Neuronal stem cell (in vitro differentiated cells): ENCODE results near the gene HLA-DQA1.

ENCODE experiments used
- DNase-seq: peaks from one replicate; pipeline ENCODE4 v3.0.0-alpha.2; 2013; ENCODE audit warnings: low spot score
- H2AFZ ChIP-seq: one replicate; pipeline ENCODE4 v1.6.1; 2013; ENCODE audit warnings: mild to moderate bottlenecking, low read length, inconsistent platforms
- H2AK5ac ChIP-seq: 2 replicates; pipeline ENCODE4 v1.6.1; 2013; ENCODE audit warnings: low read depth, mild to moderate bottlenecking, inconsistent platforms, low read length, moderate library complexity, mixed read lengths
- H2BK120ac ChIP-seq: 2 replicates; pipeline ENCODE4 v1.6.1; 2013; ENCODE audit warnings: low read depth, mild to moderate bottlenecking, inconsistent platforms, low read length, moderate library complexity, mixed read lengths
- H2BK12ac ChIP-seq: one replicate; pipeline ENCODE4 v1.6.1; 2013; ENCODE audit warnings: low read length, inconsistent platforms
- H2BK15ac ChIP-seq: 2 replicates; pipeline ENCODE4 v1.6.1; 2013; ENCODE audit warnings: mild to moderate bottlenecking, low read length, inconsistent platforms, mixed read lengths
- H2BK5ac ChIP-seq: one replicate; pipeline ENCODE4 v1.6.1; 2013; ENCODE audit warnings: inconsistent platforms, mild to moderate bottlenecking, low read length, moderate library complexity
- H3K14ac ChIP-seq: one replicate; pipeline ENCODE4 v1.6.1; 2013; ENCODE audit warnings: low read length, inconsistent platforms
- H3K18ac ChIP-seq: 2 replicates; pipeline ENCODE4 v1.6.1; 2013; ENCODE audit warnings: low read length, inconsistent platforms
- H3K23ac ChIP-seq: 2 replicates; pipeline ENCODE4 v1.6.1; 2013; ENCODE audit warnings: low read depth, mild to moderate bottlenecking, mixed read lengths, low read length, inconsistent platforms; ENCODE audit not compliant: poor library complexity
- H3K27ac ChIP-seq: replicated peaks from 3 replicates; pipeline ENCODE4 v1.5.1; 2013; ENCODE audit warnings: low read length, inconsistent platforms
- H3K27me3 ChIP-seq, 3 experiments: 2 replicates each; pipeline ENCODE4 v1.6.1; 2013; ENCODE audit warnings: low read length in 3 of 3, mild to moderate bottlenecking in 2 of 3, inconsistent platforms in 1 of 3, low read depth in 1 of 3, mixed read lengths in 1 of 3, moderate library complexity in 1 of 3; ENCODE audit not compliant: control insufficient read depth in 3 of 3, insufficient read depth in 3 of 3
- H3K36me3 ChIP-seq, 2 donors: replicated peaks in 1 of 2; 2 replicates each; pipeline ENCODE4 v1.6.1; 2013; ENCODE audit warnings: low read length in 2 of 2; ENCODE audit not compliant: control insufficient read depth in 2 of 2, insufficient read depth in 2 of 2
- H3K4ac ChIP-seq: 2 replicates; pipeline ENCODE4 v1.6.1; 2013; ENCODE audit warnings: inconsistent platforms, mild to moderate bottlenecking, low read length, moderate library complexity
- H3K4me1 ChIP-seq, 2 donors: 1 replicate in 1 of 2; 2 replicates in 1 of 2; pipeline ENCODE4 v1.6.1; 2013; ENCODE audit warnings: low read length in 2 of 2, low read depth in 1 of 2; ENCODE audit not compliant: control insufficient read depth in 2 of 2, insufficient read depth in 1 of 2
- H3K4me2 ChIP-seq: one replicate; pipeline ENCODE4 v1.6.1; 2013; ENCODE audit warnings: mild to moderate bottlenecking, low read length, inconsistent platforms; ENCODE audit not compliant: insufficient read depth, poor library complexity, severe bottlenecking
- H3K4me3 ChIP-seq, 2 donors: 2 replicates each; pipeline ENCODE4 v1.5.1; 2013; ENCODE audit warnings: low read length in 2 of 2, mild to moderate bottlenecking in 2 of 2, inconsistent platforms in 1 of 2, moderate library complexity in 1 of 2
- H3K79me1 ChIP-seq: one replicate; pipeline ENCODE4 v1.6.1; 2013; ENCODE audit warnings: low read depth, mild to moderate bottlenecking, inconsistent platforms, low read length, moderate library complexity
- H3K9ac ChIP-seq: one replicate; pipeline ENCODE4 v1.6.1; 2013; ENCODE audit warnings: mild to moderate bottlenecking, low read depth, low read length, inconsistent platforms; ENCODE audit not compliant: poor library complexity
- H3K9me3 ChIP-seq, 2 donors: replicated peaks in 1 of 2; 2 replicates each; pipeline versions ENCODE3 to v1.6.1; 2013; ENCODE audit warnings: low read length in 2 of 2, mild to moderate bottlenecking in 2 of 2, inconsistent platforms in 1 of 2, low read depth in 1 of 2, mixed read lengths in 1 of 2, moderate library complexity in 1 of 2; ENCODE audit not compliant: control insufficient read depth in 2 of 2, insufficient read depth in 1 of 2
- H4K8ac ChIP-seq: one replicate; pipeline ENCODE4 v1.6.1; 2013; ENCODE audit warnings: low read depth, mild to moderate bottlenecking, inconsistent platforms, low read length, moderate library complexity
- H4K91ac ChIP-seq: one replicate; pipeline ENCODE4 v1.6.1; 2013; ENCODE audit warnings: low read length, low read depth, mild to moderate bottlenecking, inconsistent platforms; ENCODE audit not compliant: poor library complexity
- WGBS, 2 donors: extraction: QIAGEN DNeasy Blood & Tissue Kit; methylation state at CpG; one replicate each; pipeline ENCODE4 v1.1.7; 2013; ENCODE audit warnings: missing lambda C conversion rate in 2 of 2, mixed read lengths in 1 of 2; ENCODE audit not compliant: insufficient read length in 2 of 2, insufficient replicate concordance in 1 of 2; ENCODE audit errors: extremely low coverage in 2 of 2; 5-methylcytosine and 5-hydroxymethylcytosine counted together

HLA-DQA1 gene

DNA sequence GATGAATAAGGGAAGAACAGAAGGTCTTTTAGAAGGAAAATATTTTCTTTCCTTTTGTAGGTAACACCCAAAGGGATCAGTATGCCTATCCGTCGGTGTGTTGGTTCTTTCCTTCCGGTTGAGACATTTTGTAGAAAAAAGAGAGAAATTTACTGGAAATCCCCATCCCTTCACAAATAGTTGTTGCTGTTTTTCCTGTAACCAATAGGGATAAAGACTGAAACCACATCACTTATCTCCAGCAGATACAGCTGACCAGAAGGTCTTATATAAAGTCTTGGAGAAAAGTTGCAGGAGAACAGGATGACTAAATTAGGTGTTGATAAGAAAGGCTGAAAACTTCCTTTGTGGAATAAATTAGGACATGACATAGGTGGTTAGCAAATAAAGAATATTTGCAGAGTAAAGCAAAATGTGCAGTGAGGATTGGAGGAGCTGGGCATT is 32.8 kb upstream of the HLA-DQA1 start:
- no peak overlapping the region for H3K4ac ChIP-seq
- H3K4me2 ChIP-seq, result no peak overlapping the region
- no peak overlapping the region for H3K18ac ChIP-seq
- no peak overlapping the region for H2BK5ac ChIP-seq
- no peak overlapping the region for H2BK15ac ChIP-seq
- no peaks in the 10 kb centered on the region for H3K36me3 ChIP-seq
- no peak overlapping the region for H3K14ac ChIP-seq
- no peak overlapping the region for H3K9ac ChIP-seq
- no peak overlapping the region for H2AFZ ChIP-seq
- H3K23ac ChIP-seq, result no peak overlapping the region
- no peaks in the 10 kb centered on the region for H3K79me1 ChIP-seq
- no peak overlapping the region for H2BK12ac ChIP-seq
- H3K4me3 ChIP-seq, result no peak overlapping the region
- no peak overlapping the region for H3K27ac ChIP-seq
- H4K8ac ChIP-seq, result no peak overlapping the region
- no peaks in the 10 kb centered on the region for H3K9me3 ChIP-seq
- no peaks in the 10 kb centered on the region for H3K27me3 ChIP-seq
- DNase-seq, result no peak
- no peak overlapping the region for H4K91ac ChIP-seq
- no peak overlapping the region for H2BK120ac ChIP-seq
- no peaks in the 10 kb centered on the region for H3K4me1 ChIP-seq
- H2AK5ac ChIP-seq, result no peak overlapping the region
- no CpG with 5 or more reads among the region's 3 CpGs for WGBS, 2 donors

DNA sequence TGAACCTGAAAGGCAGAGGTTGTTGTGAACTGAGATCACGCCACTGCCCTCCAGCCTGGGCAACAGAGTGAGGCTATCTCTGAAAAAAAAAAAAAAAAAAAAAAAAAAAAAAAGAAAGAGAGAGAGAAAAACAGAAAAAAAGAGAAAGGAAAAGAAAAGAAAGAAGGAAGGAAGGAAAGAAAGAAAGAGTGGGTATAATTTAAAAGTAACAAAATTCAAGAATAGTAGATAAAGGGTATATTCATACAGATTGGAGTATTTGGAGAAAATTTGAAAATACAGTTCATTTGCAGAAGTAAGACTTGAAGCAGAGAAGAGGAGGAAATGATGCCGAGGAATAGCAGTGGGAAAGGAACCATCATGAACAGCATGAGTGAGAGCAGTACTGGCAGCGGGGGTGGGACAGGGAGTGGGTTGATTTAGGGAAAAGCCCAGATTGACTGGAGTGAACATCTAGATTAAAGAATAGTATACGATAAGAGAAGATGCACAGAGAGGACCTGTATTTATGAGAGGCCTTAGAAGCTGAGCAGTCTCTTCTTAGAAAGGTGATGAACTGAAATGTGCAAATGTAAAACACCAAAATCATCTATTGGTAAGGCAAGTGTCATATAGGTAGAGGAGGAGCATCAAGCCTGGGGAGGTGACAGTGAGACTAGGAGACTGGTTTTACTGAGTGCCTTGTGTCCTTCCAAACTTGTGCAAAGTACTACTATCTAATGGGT is 29.8 kb upstream of the HLA-DQA1 start:
- Histone ChIP-seq H4K8ac (no peak overlapping the region), H3K18ac (no peak overlapping the region), H3K27me3 (no peaks in the 10 kb centered on the region), H3K4me3 (no peak overlapping the region), H3K9me3 (no peaks in the 10 kb centered on the region), H3K79me1 (no peaks in the 10 kb centered on the region), H2BK12ac (no peak overlapping the region), H3K23ac (no peak overlapping the region), H3K4me2 (no peak overlapping the region), H2AK5ac (no peak overlapping the region), H2BK5ac (no peak overlapping the region), H3K14ac (no peak overlapping the region), H2BK120ac (no peak overlapping the region), H3K4me1 (no peaks in the 10 kb centered on the region), H3K9ac (no peak overlapping the region), H3K4ac (no peak overlapping the region), H3K36me3 (no peaks in the 10 kb centered on the region), H2AFZ (no peak overlapping the region), H3K27ac (no peak overlapping the region), H2BK15ac (no peak overlapping the region), H4K91ac (no peak overlapping the region)
- WGBS, 2 donors, result no CpG with 5 or more reads among the region's 4 CpGs
- no peak for DNase-seq

DNA sequence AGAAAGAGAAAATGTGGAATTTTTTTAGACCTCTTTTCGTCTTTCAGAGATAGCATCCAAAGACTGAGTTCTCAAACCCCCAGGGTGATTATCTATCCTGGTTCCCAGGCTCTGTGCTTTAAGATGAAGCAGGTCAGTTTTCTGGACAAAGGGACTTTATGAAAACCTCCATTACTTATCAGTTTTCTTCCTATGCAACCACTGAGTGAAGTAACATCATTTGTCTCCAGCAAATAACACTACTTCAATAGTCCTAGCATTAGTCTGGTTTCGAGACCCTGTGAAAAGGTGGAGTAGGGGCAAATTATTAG is 29.3 kb upstream of the HLA-DQA1 start:
- Histone ChIP-seq H2AFZ (no peak overlapping the region), H4K8ac (no peak overlapping the region), H3K27me3 (no peaks in the 10 kb centered on the region), H2BK120ac (no peak overlapping the region), H3K14ac (no peak overlapping the region), H2AK5ac (no peak overlapping the region), H3K18ac (no peak overlapping the region), H3K4me1 (no peaks in the 10 kb centered on the region), H4K91ac (no peak overlapping the region), H3K4me3 (no peak overlapping the region), H3K4me2 (no peak overlapping the region), H3K36me3 (no peaks in the 10 kb centered on the region), H3K23ac (no peak overlapping the region), H3K9me3 (no peaks in the 10 kb centered on the region), H2BK15ac (no peak overlapping the region), H3K27ac (no peak overlapping the region), H3K79me1 (no peaks in the 10 kb centered on the region), H3K9ac (no peak overlapping the region), H2BK12ac (no peak overlapping the region), H3K4ac (no peak overlapping the region), H2BK5ac (no peak overlapping the region)
- WGBS, 2 donors, result no CpG with 5 or more reads among the region's 2 CpGs
- no peak for DNase-seq

DNA sequence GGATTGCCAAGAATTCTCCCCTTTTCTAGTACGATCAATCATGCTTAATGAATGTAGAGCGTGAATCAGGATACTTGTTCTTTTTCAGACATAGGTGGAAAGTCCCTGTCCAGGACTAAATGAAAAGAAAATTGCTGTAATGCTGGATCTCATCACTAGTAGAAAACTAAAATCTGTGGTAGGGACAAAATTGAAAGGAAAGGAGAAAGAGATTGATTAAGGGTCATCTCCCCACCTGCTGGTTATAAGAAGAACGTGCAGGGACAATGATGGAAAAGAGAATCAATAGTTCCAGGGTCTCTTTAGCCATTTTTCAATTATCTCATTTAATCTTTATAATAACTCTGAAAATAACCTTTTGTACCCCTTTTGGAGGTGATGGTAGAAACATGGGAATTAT is 28.8 kb upstream of the HLA-DQA1 start:
- DNase-seq, result no peak
- H2BK5ac ChIP-seq, result no peak overlapping the region
- no peak overlapping the region for H2AK5ac ChIP-seq
- H3K9me3 ChIP-seq, result no peaks in the 10 kb centered on the region
- H4K8ac ChIP-seq, result no peak overlapping the region
- H3K23ac ChIP-seq, result no peak overlapping the region
- no peak overlapping the region for H3K4me2 ChIP-seq
- H3K4me1 ChIP-seq, result no peaks in the 10 kb centered on the region
- no peaks in the 10 kb centered on the region for H3K27me3 ChIP-seq
- H2AFZ ChIP-seq, result no peak overlapping the region
- H4K91ac ChIP-seq, result no peak overlapping the region
- no peak overlapping the region for H3K4ac ChIP-seq
- H3K36me3 ChIP-seq, result no peaks in the 10 kb centered on the region
- no peak overlapping the region for H2BK15ac ChIP-seq
- no peaks in the 10 kb centered on the region for H3K79me1 ChIP-seq
- no peak overlapping the region for H3K14ac ChIP-seq
- no CpG with 5 or more reads among the region's 3 CpGs for WGBS, 2 donors
- H3K9ac ChIP-seq, result no peak overlapping the region
- H2BK12ac ChIP-seq, result no peak overlapping the region
- H3K4me3 ChIP-seq, result no peak overlapping the region
- no peak overlapping the region for H2BK120ac ChIP-seq
- no peak overlapping the region for H3K27ac ChIP-seq
- no peak overlapping the region for H3K18ac ChIP-seq
